GM18526 (cell line): ENCODE results near the gene CIDEC.

Experiments
- POLR2A ChIP-seq: IDR thresholded peaks from 3 replicates; pipeline ENCODE4 v1.6.1; 2011; ENCODE audit not compliant: insufficient read length; ENCODE audit errors: extremely low read depth

The CIDEC gene, protein sequence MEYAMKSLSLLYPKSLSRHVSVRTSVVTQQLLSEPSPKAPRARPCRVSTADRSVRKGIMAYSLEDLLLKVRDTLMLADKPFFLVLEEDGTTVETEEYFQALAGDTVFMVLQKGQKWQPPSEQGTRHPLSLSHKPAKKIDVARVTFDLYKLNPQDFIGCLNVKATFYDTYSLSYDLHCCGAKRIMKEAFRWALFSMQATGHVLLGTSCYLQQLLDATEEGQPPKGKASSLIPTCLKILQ

DNA sequence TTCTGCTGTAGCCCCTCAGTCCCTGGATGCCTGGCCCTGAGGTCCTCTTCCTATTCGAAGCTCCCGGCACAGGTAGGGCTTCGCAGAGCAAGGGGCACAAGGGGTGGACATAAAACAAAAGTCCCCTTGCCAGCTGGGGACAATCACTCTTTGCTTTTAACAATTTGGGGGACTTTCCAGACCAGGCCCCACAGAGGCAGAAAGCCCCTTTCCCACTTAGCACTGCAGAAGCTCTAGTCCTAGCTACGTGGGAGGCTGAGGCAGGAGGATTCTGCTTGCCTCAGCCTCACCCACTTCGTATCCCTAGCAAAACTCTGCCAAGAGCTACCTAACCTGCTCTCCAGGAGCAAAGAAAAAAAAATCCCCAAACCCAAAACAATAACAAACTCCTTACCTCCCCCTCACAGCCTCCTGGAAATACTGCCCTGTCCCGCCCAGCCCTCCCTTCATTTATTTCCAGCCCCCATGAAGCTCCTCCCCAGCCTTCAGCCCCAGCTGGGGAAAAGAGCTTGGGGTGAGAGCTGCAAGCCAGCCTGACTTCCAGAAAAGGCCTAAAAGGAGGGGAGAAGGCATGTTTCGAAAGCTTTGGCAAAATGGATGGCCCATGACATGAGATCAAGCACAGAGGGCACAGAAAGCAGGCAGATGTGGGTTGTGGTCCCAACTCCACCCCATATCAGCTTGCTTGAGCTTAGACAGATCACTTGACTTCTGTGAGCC is at the start of gene CIDEC:
Gene CIDEC (minus strand): TSS at position 424 of the 720 bp plus-strand sequence. CDS start 1,767 bp downstream, outside the sequence.
- no peak for TF ChIP-seq POLR2A

DNA sequence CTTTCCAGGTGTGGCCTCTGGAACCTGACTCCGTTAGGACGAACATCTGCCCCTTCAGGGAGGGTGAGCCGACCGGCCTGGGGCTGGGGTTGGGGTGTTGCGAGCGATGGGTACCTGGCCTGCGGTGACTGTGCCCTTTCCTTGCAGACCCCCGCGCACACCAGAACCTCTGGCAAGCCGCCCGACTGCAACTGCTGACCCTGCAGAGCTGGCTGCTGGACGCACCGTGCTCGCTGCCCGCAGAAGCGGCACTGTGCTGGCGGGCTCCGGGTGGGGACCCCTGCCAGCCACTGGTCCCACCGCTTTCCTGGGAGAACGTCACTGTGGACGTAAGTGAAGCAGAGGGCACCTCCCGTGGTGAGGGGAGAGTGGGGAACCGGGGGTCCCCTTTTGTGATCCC is 48.1 kb upstream of the CIDEC start:
- TF ChIP-seq POLR2A, result no peak

DNA sequence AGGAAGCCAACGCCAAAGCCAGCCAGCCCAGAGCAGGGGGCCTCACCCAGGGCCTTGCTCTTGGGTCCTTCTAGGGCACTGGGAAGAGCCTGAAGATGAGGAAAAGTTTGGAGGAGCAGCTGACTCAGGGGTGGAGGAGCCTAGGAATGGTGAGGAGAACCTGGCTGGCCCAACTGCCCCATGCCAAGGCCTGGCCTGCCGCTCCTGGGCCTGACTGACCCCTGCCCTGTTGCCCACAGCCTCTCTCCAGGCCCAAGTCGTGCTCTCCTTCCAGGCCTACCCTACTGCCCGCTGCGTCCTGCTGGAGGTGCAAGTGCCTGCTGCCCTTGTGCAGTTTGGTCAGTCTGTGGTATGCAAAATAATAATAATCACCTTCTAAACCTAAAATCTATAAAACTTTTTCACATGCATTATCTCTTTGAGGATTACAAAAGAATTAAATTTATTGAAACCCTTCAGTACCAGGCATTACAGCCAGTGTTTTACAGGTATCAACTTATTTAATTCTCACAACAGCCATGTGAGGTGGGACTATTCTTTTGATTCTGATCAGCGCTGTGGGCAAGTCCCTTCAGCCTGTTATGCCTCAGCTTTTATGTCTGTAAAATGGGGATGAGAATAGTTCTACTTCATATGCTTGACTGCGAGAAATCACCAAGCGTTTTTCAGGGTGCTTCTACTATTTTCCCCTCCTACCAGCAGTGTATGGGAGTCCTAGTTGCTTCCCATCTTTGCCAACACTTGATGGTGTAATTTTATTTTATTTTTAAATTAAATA is 38.4 kb upstream of the CIDEC start:
- no peak for TF ChIP-seq POLR2A

DNA sequence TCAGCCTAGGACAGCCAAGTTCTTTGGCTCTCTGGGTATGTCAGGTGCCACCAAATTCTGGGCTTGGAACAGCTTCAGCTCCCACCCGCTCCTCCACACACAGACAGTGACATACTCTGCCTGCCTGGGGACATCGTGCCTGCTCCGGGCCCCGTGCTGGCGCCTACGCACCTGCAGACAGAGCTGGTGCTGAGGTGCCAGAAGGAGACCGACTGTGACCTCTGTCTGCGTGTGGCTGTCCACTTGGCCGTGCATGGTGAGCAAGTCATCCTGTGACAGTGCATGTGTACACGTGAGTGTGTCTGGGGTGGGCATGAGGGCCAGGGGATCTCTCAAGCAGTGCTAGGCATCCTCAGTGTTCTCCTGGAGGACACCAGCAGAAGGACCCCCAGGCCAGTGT is 37.8 kb upstream of the CIDEC start:
- no peak for TF ChIP-seq POLR2A

DNA sequence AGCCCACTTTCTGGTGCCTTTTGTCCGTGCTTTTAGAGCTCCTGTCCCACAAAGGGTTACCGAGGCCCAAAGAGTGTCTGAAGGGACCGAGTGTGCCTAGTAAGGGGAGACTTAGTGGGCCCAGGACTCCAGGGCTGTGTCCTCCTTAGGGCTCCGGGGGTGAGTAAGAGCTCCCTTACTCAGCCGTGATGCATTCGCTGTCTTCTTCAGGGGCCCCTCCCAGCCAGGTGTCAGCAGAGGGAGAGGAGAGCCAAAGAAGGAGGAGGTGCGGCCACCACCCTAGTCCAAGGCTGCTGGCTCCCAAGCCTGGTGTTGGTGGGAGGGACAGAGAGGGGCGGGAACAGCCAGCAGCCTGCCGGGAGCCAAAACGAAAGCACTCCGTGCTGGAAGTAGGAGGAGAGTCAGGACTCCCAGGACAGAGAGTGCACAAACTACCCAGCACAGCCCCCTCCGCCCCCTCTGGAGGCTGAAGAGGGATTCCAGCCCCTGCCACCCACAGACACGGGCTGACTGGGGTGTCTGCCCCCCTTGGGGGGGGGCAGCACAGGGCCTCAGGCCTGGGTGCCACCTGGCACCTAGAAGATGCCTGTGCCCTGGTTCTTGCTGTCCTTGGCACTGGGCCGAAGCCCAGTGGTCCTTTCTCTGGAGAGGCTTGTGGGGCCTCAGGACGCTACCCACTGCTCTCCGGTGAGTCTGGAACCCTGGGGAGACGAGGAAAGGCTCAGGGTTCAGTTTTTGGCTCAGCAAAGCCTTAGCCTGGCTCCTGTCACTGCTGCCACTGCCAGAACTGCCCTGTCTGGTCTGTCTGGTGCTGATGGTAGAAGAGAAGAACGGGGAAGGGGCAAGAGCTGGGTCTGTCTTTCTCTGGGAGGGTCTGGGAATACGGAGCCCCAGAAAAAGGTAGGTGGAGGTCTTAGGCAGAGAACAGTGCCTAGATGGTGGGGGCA is 37.0 kb upstream of the CIDEC start, which contains the start of gene IL17RC:
Gene IL17RC (plus strand): TSS at position 365 of the 947 bp plus-strand sequence. CDS start 218 bp downstream, at position 583.
- no peak for TF ChIP-seq POLR2A

DNA sequence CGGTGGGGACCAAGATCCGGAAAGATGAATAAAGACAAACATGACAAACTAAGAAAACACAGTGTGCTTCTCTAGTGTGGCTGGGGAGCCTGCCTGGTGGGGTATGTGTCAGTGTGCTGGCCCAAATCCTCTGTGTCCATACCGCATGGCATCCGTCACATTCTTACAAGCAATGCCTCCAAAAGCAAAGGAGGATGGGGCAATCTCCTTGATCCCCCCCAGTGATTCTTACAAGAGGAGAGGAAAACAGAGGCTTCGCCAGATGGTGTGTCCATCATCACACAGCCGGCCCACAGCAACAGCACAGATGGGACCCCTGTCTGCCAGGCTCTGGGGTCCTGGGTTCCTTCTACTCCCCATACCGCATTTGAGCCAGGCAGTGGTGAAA is 36.3 kb upstream of the CIDEC start:
- TF ChIP-seq POLR2A, result no peak

DNA sequence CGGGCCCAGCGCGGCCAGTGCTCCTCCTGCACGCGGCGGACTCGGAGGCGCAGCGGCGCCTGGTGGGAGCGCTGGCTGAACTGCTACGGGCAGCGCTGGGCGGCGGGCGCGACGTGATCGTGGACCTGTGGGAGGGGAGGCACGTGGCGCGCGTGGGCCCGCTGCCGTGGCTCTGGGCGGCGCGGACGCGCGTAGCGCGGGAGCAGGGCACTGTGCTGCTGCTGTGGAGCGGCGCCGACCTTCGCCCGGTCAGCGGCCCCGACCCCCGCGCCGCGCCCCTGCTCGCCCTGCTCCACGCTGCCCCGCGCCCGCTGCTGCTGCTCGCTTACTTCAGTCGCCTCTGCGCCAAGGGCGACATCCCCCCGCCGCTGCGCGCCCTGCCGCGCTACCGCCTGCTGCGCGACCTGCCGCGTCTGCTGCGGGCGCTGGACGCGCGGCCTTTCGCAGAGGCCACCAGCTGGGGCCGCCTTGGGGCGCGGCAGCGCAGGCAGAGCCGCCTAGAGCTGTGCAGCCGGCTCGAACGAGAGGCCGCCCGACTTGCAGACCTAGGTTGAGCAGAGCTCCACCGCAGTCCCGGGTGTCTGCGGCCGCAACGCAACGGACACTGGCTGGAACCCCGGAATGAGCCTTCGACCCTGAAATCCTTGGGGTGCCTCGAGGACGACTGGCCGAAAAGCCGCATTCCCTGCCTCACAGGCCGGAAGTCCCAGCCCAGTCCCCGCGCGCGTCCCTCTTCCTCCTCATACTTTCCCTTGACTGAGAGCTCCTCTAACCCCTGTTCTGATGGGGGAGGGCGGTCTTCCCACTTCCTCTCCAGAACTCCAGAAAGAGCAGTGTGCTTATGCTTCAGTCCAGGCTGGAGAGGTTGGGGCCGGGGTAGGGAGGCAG is 35.4 kb upstream of the CIDEC start:
- TF ChIP-seq POLR2A, result no peak

DNA sequence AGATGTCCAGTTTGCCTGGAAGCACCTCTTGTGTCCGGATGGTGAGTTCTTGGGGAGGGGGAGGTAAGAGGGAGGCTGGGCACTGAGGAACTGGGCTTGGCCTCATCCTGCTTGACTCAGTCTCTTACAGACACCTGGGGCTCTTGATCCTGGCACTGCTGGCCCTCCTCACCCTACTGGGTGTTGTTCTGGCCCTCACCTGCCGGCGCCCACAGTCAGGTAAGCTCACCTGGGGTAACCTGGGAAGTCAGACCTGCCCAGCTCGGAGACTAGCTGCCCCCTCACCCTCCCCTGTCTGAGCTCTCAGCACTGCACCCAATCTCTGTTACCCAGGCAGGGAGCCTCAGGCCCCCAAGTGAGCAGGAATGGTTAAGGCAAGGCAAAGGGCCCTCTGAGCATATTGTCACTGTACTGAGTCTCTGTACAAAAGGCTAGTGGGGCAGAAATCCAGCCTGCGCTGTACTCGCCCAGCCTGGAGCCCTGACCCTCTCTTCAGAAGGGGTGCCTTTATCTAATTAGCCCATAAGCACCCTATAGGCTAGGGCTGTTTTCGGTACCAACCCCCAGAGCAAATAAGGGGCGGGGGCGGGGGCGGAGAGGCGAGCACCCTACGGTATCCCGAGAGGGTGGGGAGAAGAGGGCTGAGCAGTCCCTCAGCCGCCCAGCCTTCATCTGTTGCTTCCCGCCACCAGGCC is 34.7 kb upstream of the CIDEC start:
- no peak for TF ChIP-seq POLR2A

DNA sequence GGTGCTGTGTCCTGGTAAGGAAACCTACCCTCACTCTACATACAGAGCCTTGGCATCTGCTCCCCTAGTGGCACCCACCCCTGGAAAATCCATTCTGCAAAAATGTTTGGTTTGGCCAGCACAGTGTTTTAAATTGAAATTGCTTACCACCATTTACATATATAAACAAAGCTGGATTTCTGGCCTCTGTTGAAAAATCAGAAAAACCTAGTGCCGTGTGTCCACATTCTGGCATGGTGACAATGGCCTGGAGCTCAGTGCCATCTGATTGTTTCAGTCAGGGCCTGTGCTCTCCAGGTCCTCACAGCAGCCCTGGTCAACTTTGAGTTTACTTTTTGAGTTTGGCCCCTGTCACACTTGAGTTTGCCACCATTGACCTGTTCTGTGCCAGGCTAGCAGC is 34.0 kb upstream of the CIDEC start:
- no peak for TF ChIP-seq POLR2A

DNA sequence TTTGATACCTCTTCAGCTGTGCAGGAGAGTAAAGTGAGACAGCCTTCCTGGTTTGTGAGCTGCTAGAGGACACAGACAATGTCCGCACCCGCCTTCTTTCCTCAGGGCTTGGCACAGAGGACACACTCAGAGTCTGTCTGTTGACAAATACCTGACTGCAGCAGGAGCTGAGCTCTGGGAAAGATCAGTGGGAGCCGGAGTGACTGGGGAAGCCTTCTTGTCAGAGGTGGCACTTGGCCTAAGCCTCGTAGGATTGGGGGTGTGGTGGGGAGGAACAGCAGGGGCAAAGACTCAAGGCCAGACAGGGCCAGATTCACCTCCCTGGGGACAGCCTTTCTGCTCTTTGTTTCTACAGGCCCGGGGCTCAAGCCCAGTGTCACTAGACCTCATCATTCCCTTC is 33.5 kb upstream of the CIDEC start:
- no peak for TF ChIP-seq POLR2A

DNA sequence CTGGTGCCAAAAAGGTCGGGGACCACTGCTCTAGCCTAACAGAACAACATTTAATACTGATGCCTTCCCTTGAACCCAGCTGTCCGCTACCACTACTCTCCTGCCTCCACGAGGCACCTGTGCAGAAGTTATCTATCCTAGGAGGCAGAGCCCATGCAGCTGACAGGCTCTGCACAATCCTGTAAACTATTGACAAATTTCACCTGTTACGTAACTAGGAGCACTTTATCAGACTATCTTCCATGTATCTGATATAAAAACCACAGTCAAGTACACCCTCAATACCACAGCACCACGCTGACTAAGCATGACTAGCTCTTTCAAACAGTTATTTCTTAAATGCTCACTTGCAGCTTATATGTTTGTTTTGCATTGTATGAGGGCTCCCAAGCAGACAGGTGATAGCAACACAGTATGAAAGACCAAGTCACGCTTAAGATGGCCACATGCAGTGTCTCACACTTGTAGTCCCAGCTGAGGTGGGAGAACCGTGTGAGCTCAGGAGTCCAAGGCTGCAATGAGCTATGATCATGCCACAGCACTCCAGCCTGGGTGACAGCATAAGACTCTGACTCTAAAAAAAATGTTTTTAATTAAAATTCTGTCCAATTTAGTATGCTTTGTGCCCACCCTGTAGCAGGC is 32.4 kb upstream of the CIDEC start:
- no peak for TF ChIP-seq POLR2A

DNA sequence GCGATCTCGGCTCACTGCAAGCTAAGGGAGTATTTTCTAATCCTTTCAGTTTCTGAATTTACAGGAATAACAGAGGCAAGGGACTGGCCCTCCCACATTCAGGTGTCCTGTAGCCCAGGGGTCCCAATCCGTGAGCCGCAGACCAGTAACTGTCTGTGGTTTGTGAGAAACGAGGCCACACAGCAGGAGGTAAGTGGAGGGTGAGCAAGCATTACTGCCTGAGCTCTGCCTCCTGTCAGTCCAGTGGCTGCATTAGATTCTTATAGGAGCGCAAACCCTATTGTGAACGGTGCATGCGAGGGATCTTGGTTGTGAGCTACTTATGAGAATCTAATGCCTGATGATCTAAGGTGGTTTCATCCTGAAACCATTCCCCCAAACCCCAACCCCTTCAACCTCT is 31.8 kb upstream of the CIDEC start:
- no peak for TF ChIP-seq POLR2A

DNA sequence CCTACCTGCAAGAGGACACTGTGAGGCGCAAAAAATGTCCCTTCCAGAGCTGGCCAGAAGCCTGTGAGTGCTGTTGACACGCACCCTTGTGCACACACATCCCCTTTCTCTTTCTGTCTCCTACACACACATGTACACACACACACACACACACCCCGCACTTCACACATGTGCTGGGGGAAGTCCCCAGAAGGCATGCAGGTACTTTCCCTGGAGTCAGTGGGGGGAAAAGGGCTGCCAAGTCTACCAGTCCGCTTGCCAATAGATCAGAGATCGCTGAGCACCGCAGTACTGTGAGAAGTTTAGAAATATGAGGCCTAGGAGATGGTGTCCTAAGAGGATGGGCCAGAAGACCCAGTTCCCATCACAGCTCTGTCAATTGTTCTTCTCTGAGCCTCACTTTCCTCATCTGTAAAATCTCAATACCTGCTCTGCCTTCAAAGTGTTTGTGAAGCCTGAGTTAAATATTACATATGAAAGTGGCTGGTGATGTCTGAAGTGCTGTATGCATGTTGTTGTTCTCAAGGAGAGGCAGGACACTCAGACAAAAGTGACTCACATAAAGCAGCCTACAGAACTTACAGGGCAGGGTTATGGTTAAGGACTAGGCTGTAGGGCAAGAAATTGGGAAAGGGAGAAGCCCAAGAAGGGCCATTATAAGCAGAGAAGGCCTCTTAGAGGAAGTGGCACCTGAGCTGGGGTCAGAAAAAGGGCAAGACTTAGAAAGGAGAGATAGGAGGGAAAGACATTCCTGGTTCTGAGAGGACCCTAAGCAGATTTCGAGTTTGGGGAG is 29.4 kb upstream of the CIDEC start:
- no peak for TF ChIP-seq POLR2A
